HepG2 (cell line): ENCODE measurements around the gene PIGR. TPM values are rescaled to one million over a fixed set of nuclear protein-coding genes. Genes with fewer than 3 reads are reported as not detected.

Experiments
- ATAC-seq: fragments of 200-7000 bp; cut with Tn5 transposase; 3 replicates; pipeline ENCODE4 v1.9.1; 2020; ENCODE audit warnings: mild to moderate bottlenecking, moderate library complexity
- BruUV-seq: library from RNA; stranded (reverse); fragments of 400-500 nt; replicated peaks from 2 replicates; lab custom pipeline; 2021; lab: Mats Ljungman, UMichigan
- CTCF ChIA-PET: fragments of 300-600 bp; formaldehyde crosslinking; extraction: SDS; loops from one replicate; lab custom pipeline; 2021; ENCODE audit warnings: low total read pairs, inconsistent platforms, low intra/inter-chr PET ratio; lab: Yijun Ruan, JAX
- POLR2A ChIA-PET: fragments of 350-600 bp; sonication (Branson Sonifier 250); formaldehyde crosslinking; loops from one replicate; lab custom pipeline; 2020; ENCODE audit warnings: antibody characterized with exemption, inconsistent platforms; lab: Yijun Ruan, JAX
- DNase-seq: peaks from one replicate; pipeline ENCODE4 v3.0.0-alpha.2; 2015; ENCODE audit warnings: low spot score
- FAIRE-seq: peaks from 3 replicates; lab custom pipeline; 2011; peaks lifted over from hg19 to GRCh38; lab: Jason Lieb, UNC
- H2AFZ ChIP-seq: one replicate; pipeline ENCODE4 v1.6.1; 2011; ENCODE audit warnings: low read length, inconsistent platforms
- H3K27ac ChIP-seq: fragments of 300-600 bp; 3 replicates; pipeline ENCODE4 v1.8.0; 2011; ENCODE audit warnings: mixed run types, mild to moderate bottlenecking, mixed read lengths, low read length, inconsistent platforms; ENCODE audit not compliant: insufficient read depth; ENCODE audit errors: extremely low read length
- H3K27me3 ChIP-seq, 2 experiments: fragments of 200-600 bp in 1 of 2; 2 replicates in 1 of 2; 3 replicates in 1 of 2; pipeline versions ENCODE4 v1.6.0 to v1.8.0; 2011; ENCODE audit warnings: low read length in 2 of 2, mild to moderate bottlenecking in 2 of 2, moderate library complexity in 2 of 2, inconsistent platforms in 1 of 2; ENCODE audit not compliant: insufficient read depth in 2 of 2, control insufficient read depth in 1 of 2
- H3K36me3 ChIP-seq, 2 experiments: fragments of 200-600 bp in 1 of 2; replicated peaks in 1 of 2; 2 replicates in 1 of 2; 3 replicates in 1 of 2; pipeline versions ENCODE4 v1.5.1 to v1.8.0; 2011; ENCODE audit warnings: low read length in 2 of 2, inconsistent platforms in 1 of 2; ENCODE audit not compliant: insufficient read depth in 2 of 2, control insufficient read depth in 1 of 2
- H3K4me1 ChIP-seq: 2 replicates; pipeline ENCODE4 v1.5.1; 2012; ENCODE audit warnings: low read length, inconsistent platforms; ENCODE audit not compliant: insufficient read depth
- H3K4me2 ChIP-seq: 2 replicates; pipeline ENCODE4 v1.6.0; 2011; ENCODE audit warnings: low read depth, low read length, inconsistent platforms
- H3K4me3 ChIP-seq, 3 experiments: fragments of 200-600 bp in 1 of 3; sonication (generic), shearing (Covaris generic) in 1 of 3; replicated peaks in 1 of 3; 2 replicates each; pipeline ENCODE4 v1.5.1; 2011 to 2016; ENCODE audit warnings: low read length in 3 of 3, inconsistent platforms in 2 of 3, low read depth in 2 of 3, mild to moderate bottlenecking in 2 of 3, control low read depth in 1 of 3, mixed read lengths in 1 of 3; ENCODE audit not compliant: insufficient read depth in 1 of 3
- H3K79me2 ChIP-seq: one replicate; pipeline ENCODE4 v1.6.1; 2011; ENCODE audit warnings: low read length, inconsistent platforms; ENCODE audit not compliant: insufficient read depth
- H3K9ac ChIP-seq: 2 replicates; pipeline ENCODE4 v1.6.0; 2011; ENCODE audit warnings: mild to moderate bottlenecking, low read depth, low read length, inconsistent platforms; ENCODE audit not compliant: insufficient read depth
- H3K9me3 ChIP-seq: 2 replicates; pipeline ENCODE4 v1.5.1; 2012; ENCODE audit warnings: mild to moderate bottlenecking, low read length
- H4K20me1 ChIP-seq: 2 replicates; pipeline ENCODE4 v1.6.0; 2011; ENCODE audit warnings: inconsistent platforms, mild to moderate bottlenecking, low read length, moderate library complexity; ENCODE audit not compliant: insufficient read depth
- FOXA3 ChIP-seq: IDR thresholded peaks from 2 replicates; pipeline ENCODE4 v1.6.1; 2016; ENCODE audit warnings: missing genetic modification reagents, missing compliant biosample characterization
- HNRNPK ChIP-seq: fragments of 200-400 bp; formaldehyde crosslinking; IDR thresholded peaks from 2 replicates; pipeline ENCODE4 v1.6.1; 2018; ENCODE audit warnings: low read length, low read depth, moderate library complexity, mild to moderate bottlenecking; ENCODE audit not compliant: poor library complexity, severe bottlenecking
- MEIS2 ChIP-seq: sonication (generic); formaldehyde crosslinking; IDR thresholded peaks from 2 replicates; pipeline ENCODE4 v1.9.0; 2021; ENCODE audit warnings: mild to moderate bottlenecking, missing genetic modification reagents
- NCOA5 ChIP-seq: sonication (generic); formaldehyde crosslinking; IDR thresholded peaks from 2 replicates; pipeline ENCODE4 v1.4.0; 2020; ENCODE audit warnings: missing genetic modification reagents
- NFE2L1 ChIP-seq: sonication (generic); formaldehyde crosslinking; IDR thresholded peaks from 2 replicates; pipeline ENCODE4 v1.4.0; 2020; ENCODE audit warnings: missing genetic modification reagents, mild to moderate bottlenecking, borderline replicate concordance
- NR2F6 ChIP-seq, 2 experiments: IDR thresholded peaks; 2 replicates each; pipeline ENCODE4 v1.6.1; 2016; ENCODE audit warnings: antibody characterized with exemption in 1 of 2, mild to moderate bottlenecking in 1 of 2
- REL ChIP-seq: sonication (generic); formaldehyde crosslinking; conservative IDR thresholded peaks from 2 replicates; pipeline ENCODE4 v1.8.0; 2022; ENCODE audit warnings: mild to moderate bottlenecking, missing genetic modification reagents, moderate library complexity
- SIX4 ChIP-seq: sonication (generic); formaldehyde crosslinking; IDR thresholded peaks from 2 replicates; pipeline ENCODE4 v1.4.0; 2020; ENCODE audit warnings: missing genetic modification reagents
- TOPORS ChIP-seq: sonication (generic); formaldehyde crosslinking; IDR thresholded peaks from 2 replicates; pipeline ENCODE4 v1.8.0; 2023; ENCODE audit warnings: mild to moderate bottlenecking, missing genetic modification reagents
- ZBTB3 ChIP-seq: sonication (generic); formaldehyde crosslinking; IDR thresholded peaks from 2 replicates; pipeline ENCODE4 v1.4.0; 2020; ENCODE audit warnings: low read depth, mild to moderate bottlenecking, moderate library complexity, missing genetic modification reagents, borderline replicate concordance
- ZBTB40 ChIP-seq, 2 experiments: fragments of 450-650 bp in 1 of 2; sonication (generic) in 1 of 2; formaldehyde crosslinking in 1 of 2; IDR thresholded peaks; 2 replicates each; pipeline versions ENCODE4 v1.6.1 to v1.8.0; 2016 to 2022; ENCODE audit warnings: antibody characterized with exemption in 1 of 2, mild to moderate bottlenecking in 1 of 2, missing genetic modification reagents in 1 of 2
- ZFP1 ChIP-seq: IDR thresholded peaks from 2 replicates; pipeline ENCODE4 v1.6.1; 2016
- ZFYVE20 ChIP-seq: sonication (generic); formaldehyde crosslinking; IDR thresholded peaks from 2 replicates; pipeline ENCODE4 v1.8.0; 2023; ENCODE audit warnings: low read depth, mild to moderate bottlenecking, moderate library complexity, missing genetic modification reagents, borderline replicate concordance
- ZNF501 ChIP-seq: sonication (generic); formaldehyde crosslinking; IDR thresholded peaks from 2 replicates; pipeline ENCODE4 v1.5.1; 2020; ENCODE audit warnings: mild to moderate bottlenecking, moderate library complexity, missing genetic modification reagents
- ZNF570 ChIP-seq: sonication (generic); formaldehyde crosslinking; IDR thresholded peaks from 2 replicates; pipeline ENCODE4 v1.4.0; 2020; ENCODE audit warnings: mild to moderate bottlenecking, missing genetic modification reagents, borderline replicate concordance
- ZNF792 ChIP-seq: IDR thresholded peaks from 2 replicates; pipeline ENCODE4 v1.6.1; 2016
- WGBS: methylation state at CpG from one replicate; pipeline ENCODE4 v1.1.6; 2017; ENCODE audit warnings: low lambda C conversion rate; 5-methylcytosine and 5-hydroxymethylcytosine counted together
- in situ Hi-C: cut with HindIII; loops from 2 replicates; pipeline ENCODE4 v1.10.0; 2017; ENCODE audit warnings: low pct_unique_long_range_greater_than_20kb; ENCODE audit not compliant: extremely low pct_ligation_motif_present
- intact Hi-C: fragments of 100-400 bp; cut with micrococcal nuclease; formaldehyde crosslinking; loops from one replicate; pipeline ENCODE4 v1.10.0; 2022; ENCODE audit not compliant: unreplicated experiment
- polyA plus RNA-seq, 8 experiments: library from polyadenylated mRNA; depleted of rRNA in 3 of 8; stranded (reverse) in 7 of 8; unstranded in 1 of 8; fragments of >200 nt; fragmentation: Illumina TruSeq in 4 of 8; extraction: Trizol in 4 of 8; gene quantifications; 2 replicates each; pipeline versions ENCODE4 v1.2.1 to v1.2.3, GENCODE V29; 2011 to 2016; ENCODE audit warnings: low read depth in 4 of 8, missing spikeins in 1 of 8, mixed read lengths in 1 of 8; ENCODE audit not compliant: insufficient read depth in 1 of 8
- total RNA-seq, 5 experiments: library from RNA; depleted of rRNA; stranded (reverse); fragments of >200 nt; fragmentation: Illumina TruSeq; extraction: Trizol; gene quantifications; 2 replicates each; pipeline ENCODE4 v1.2.3, GENCODE V29; 2016; ENCODE audit warnings: low read depth in 1 of 5

Gene PIGR
- total and polyA plus RNA-seq, 2 of the 13 experiments (the other 11 are each of a cell fraction or from before 2014, with no cell fraction given): not detected

DNA sequence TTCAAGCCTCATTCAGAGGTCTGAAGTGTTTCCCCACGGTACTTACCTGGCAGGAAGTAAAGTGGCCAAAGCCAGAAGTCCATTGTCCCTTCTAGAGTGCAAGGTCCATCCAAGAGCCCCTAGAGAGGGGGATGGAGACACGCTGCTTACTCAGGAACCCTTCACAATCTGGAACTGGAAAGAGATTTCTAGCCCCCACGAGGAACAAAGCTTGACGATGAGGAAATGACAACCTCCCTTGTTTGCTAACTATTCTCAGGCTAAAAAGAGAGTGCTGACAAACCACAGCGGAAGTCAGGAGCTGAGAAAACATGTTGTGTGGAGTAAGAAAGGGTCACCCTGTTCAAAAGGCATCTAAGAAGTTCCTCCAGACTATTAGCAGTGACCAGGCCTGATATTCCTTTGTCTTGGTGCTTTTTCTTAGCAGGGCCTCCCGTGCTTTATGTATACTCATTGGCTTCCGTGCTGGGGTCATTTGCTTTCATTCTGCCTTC lies 24.4 kb downstream of the PIGR start, which contains the start of gene FCMR (continued):
- TF ChIP-seq NCOA5: no peak

GRCh38 chr1:206918076-206918475 lies 28.2 kb downstream of the PIGR start:
- ChIA-PET POLR2A (no interaction called here), CTCF (no interaction called here)
- Histone ChIP-seq H2AFZ (no peak overlapping the region), H3K9ac (no peak overlapping the region), H3K4me3 (no peak overlapping the region), H4K20me1 (no peaks in the 10 kb centered on the region), H3K36me3 (no peaks in the 10 kb centered on the region), H3K27ac (no peak overlapping the region), H3K27me3 (peaks cover 1 to 20% of the 10 kb centered on the region in 2 experiments), H3K4me2 (no peak overlapping the region), H3K9me3 (no peaks in the 10 kb centered on the region), H3K4me1 (peaks cover 15% of the 10 kb centered on the region), H3K79me2 (no peaks in the 10 kb centered on the region)
- intact Hi-C loops (no loop called here), in situ Hi-C loops (loop anchor here (25.0 kb wide), 1 partner anchor 281 kb away; the partner anchor contains the start of gene DYRK3)
- no peak for TF ChIP-seq ZBTB40 (IDR thresholded peaks at IDR 0.05)
- no peak for TF ChIP-seq ZBTB40 (CRISPR knock-in tag; IDR thresholded peaks at IDR 0.05)
- no peak for TF ChIP-seq ZBTB3
- no peak for TF ChIP-seq ZNF570
- no peak for TF ChIP-seq REL (CRISPR knock-in tag)
- no peak for TF ChIP-seq ZFYVE20 (CRISPR knock-in tag)
- no peak for TF ChIP-seq FOXA3 (CRISPR knock-in tag)
- TF ChIP-seq NFE2L1 (CRISPR knock-in tag): no peak
- TF ChIP-seq TOPORS: no peak
- no peak for TF ChIP-seq HNRNPK
- TF ChIP-seq ZFP1 (CRISPR knock-in tag): no peak
- no peak for TF ChIP-seq NR2F6 (IDR thresholded peaks at IDR 0.05)
- TF ChIP-seq NR2F6 (CRISPR knock-in tag; IDR thresholded peaks at IDR 0.05): no peak
- no peak for TF ChIP-seq MEIS2 (CRISPR knock-in tag)
- no peak for TF ChIP-seq ZNF792 (CRISPR knock-in tag)
- no peak for TF ChIP-seq ZNF501 (CRISPR knock-in tag)
- TF ChIP-seq SIX4 (CRISPR knock-in tag): no peak
- no TSS peak for BruUV-seq
- no peak for ATAC-seq
- FAIRE-seq: no peak
- DNase-seq: no peak
- 33% methylated on average over 3 of the region's 3 CpGs for WGBS
